GM19328 (cell line): ENCODE results near the gene MAPK6.
"Not testable (repeated sequence)": the region's sequence is repeated elsewhere in the genome, so short reads cannot be mapped to it uniquely, and the experiment has no call there.

ENCODE experiments used
- ATAC-seq: cut with Tn5 transposase; IDR thresholded peaks from one replicate; pipeline ENCODE4 v1.9.1; 2021; ENCODE audit warnings: mild to moderate bottlenecking, moderate library complexity; ENCODE audit not compliant: unreplicated experiment

Gene MAPK6

GRCh38 chr15:52042051-52042851 is 23.2 kb downstream of the MAPK6 start:
- no peak for ATAC-seq

- ATAC-seq, result not testable (repeated sequence)
These were observed 26.8 kb downstream of the MAPK6 start for GRCh38 chr15:52045795-52046298.

- not testable (repeated sequence) for ATAC-seq
These were observed 27.5 kb downstream of the MAPK6 start for GRCh38 chr15:52046552-52046951.

- no peak for ATAC-seq
These were observed 31.4 kb downstream of the MAPK6 start for GRCh38 chr15:52050416-52050815.

- ATAC-seq, result no peak
These were observed 33.3 kb downstream of the MAPK6 start for GRCh38 chr15:52052066-52052935.

- no peak for ATAC-seq
These were observed 35.4 kb downstream of the MAPK6 start for GRCh38 chr15:52054381-52054780.

GRCh38 chr15:52054858-52055257 is 35.8 kb downstream of the MAPK6 start:
- ATAC-seq, result not testable (repeated sequence)

GRCh38 chr15:52056001-52056400 is 37.0 kb downstream of the MAPK6 start:
- ATAC-seq, result no peak

- ATAC-seq, result no peak
These were observed 37.5 kb downstream of the MAPK6 start for GRCh38 chr15:52056496-52056895.

GRCh38 chr15:52057996-52058395 is 39.0 kb downstream of the MAPK6 start:
- no peak for ATAC-seq

GRCh38 chr15:52060501-52060900 is 41.5 kb downstream of the MAPK6 start:
- no peak for ATAC-seq

- no peak for ATAC-seq
These were observed 48.0 kb downstream of the MAPK6 start for GRCh38 chr15:52066842-52067544.

GRCh38 chr15:52067545-52067926 is 48.5 kb downstream of the MAPK6 start:
- ATAC-seq, result no peak

GRCh38 chr15:52068004-52068615 is 49.1 kb downstream of the MAPK6 start:
- no peak for ATAC-seq

GRCh38 chr15:52069559-52069958 is 50.5 kb downstream of the MAPK6 start:
- ATAC-seq, result no peak

- ATAC-seq, result no peak
These were observed 52.6 kb downstream of the MAPK6 start for GRCh38 chr15:52071570-52071969.

- ATAC-seq, result no peak
These were observed 58.1 kb downstream of the MAPK6 start for GRCh38 chr15:52076889-52077781.

GRCh38 chr15:52078197-52078875 is 59.3 kb downstream of the MAPK6 start:
- no peak for ATAC-seq
